Thyroid gland (tissue), 4 donors: ENCODE results near the gene ENPP3. TPM values are rescaled to one million over a fixed set of nuclear protein-coding genes. Genes with fewer than 3 reads are reported as not detected.

ENCODE experiments used
- DNase-seq, 2 donors: peaks; one replicate each; pipeline ENCODE4 v3.0.0-alpha.2; 2019
- H3K27ac ChIP-seq, 3 donors: fragments of 200-600 bp; sonication (generic); 1 replicate in 2 of 3; 2 replicates in 1 of 3; pipeline ENCODE4 v1.5.1; 2016 to 2019; ENCODE audit warnings: mild to moderate bottlenecking in 1 of 3, moderate library complexity in 1 of 3
- H3K27me3 ChIP-seq: fragments of 200-600 bp; sonication (generic); one replicate; pipeline ENCODE4 v1.5.1; 2019
- H3K36me3 ChIP-seq, 2 donors: fragments of 200-600 bp; sonication (generic); one replicate each; pipeline ENCODE4 v1.5.1; 2016 to 2019
- H3K4me1 ChIP-seq, 2 donors: fragments of 200-600 bp; sonication (generic); one replicate each; pipeline ENCODE4 v1.5.1; 2017 to 2019
- H3K4me3 ChIP-seq, 3 donors: fragments of 200-600 bp; sonication (generic); replicated peaks in 1 of 3; 1 replicate in 2 of 3; 2 replicates in 1 of 3; pipeline ENCODE4 v1.5.1; 2016; ENCODE audit warnings: mild to moderate bottlenecking in 1 of 3
- H3K9me3 ChIP-seq: fragments of 200-600 bp; sonication (generic); one replicate; pipeline ENCODE4 v1.5.1; 2017
- POLR2A ChIP-seq, 2 donors: fragments of 450-650 bp; IDR thresholded peaks; one replicate each; pipeline ENCODE4 v1.6.1; 2017; ENCODE audit warnings: antibody characterized with exemption in 2 of 2, mild to moderate bottlenecking in 2 of 2, moderate library complexity in 1 of 2
- WGBS, 2 donors: methylation state at CpG; one replicate each; pipeline ENCODE4 v1.1.5; 2017; 5-methylcytosine and 5-hydroxymethylcytosine counted together
- intact Hi-C: fragments of 100-400 bp; cut with DNase I; formaldehyde crosslinking; loops from one replicate; pipeline ENCODE4 v1.15.1; 2023
- total RNA-seq, 4 donors: library from RNA; depleted of rRNA; stranded (reverse); fragments of >200 nt; gene quantifications; one replicate each; pipeline ENCODE4 v1.2.3, GENCODE V29; 2016
- TF ChIP-seq, protein P1 (sequence below), 6 experiments: fragments of 200-600 bp in 3 of 6; fragments of 450-650 bp in 3 of 6; sonication (generic) in 3 of 6; IDR thresholded peaks; one replicate each; pipeline ENCODE4 v1.5.1; 2016 to 2019; ENCODE audit warnings: antibody characterized with exemption in 6 of 6, mild to moderate bottlenecking in 2 of 6, inconsistent platforms in 1 of 6, moderate library complexity in 1 of 6

Gene ENPP3
- total RNA-seq, 4 donors from 2014 or later = 0.29 to 2.1 (median 0.85) TPM

- TF ChIP-seq, protein P1, sequence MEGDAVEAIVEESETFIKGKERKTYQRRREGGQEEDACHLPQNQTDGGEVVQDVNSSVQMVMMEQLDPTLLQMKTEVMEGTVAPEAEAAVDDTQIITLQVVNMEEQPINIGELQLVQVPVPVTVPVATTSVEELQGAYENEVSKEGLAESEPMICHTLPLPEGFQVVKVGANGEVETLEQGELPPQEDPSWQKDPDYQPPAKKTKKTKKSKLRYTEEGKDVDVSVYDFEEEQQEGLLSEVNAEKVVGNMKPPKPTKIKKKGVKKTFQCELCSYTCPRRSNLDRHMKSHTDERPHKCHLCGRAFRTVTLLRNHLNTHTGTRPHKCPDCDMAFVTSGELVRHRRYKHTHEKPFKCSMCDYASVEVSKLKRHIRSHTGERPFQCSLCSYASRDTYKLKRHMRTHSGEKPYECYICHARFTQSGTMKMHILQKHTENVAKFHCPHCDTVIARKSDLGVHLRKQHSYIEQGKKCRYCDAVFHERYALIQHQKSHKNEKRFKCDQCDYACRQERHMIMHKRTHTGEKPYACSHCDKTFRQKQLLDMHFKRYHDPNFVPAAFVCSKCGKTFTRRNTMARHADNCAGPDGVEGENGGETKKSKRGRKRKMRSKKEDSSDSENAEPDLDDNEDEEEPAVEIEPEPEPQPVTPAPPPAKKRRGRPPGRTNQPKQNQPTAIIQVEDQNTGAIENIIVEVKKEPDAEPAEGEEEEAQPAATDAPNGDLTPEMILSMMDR (IDR thresholded peaks at IDR 0.05) = no peak
- TF ChIP-seq POLR2A (IDR thresholded peaks at IDR 0.05) = no peak
- no peak for DNase-seq
- Histone ChIP-seq H3K4me1 (no peaks in the 10 kb centered on the region), H3K27ac (no peak overlapping the region), H3K4me3 (no peak overlapping the region), H3K36me3 (no peaks in the 10 kb centered on the region), H3K9me3 (no peaks in the 10 kb centered on the region), H3K27me3 (no peaks in the 10 kb centered on the region)
- intact Hi-C loops = no loop called here
- WGBS, 2 donors = 71 to 81% methylated on average over 2 of the region's 2 CpGs
These were observed 84.1 kb downstream of the ENPP3 start for GRCh38 chr6:131721161-131721560.

DNA sequence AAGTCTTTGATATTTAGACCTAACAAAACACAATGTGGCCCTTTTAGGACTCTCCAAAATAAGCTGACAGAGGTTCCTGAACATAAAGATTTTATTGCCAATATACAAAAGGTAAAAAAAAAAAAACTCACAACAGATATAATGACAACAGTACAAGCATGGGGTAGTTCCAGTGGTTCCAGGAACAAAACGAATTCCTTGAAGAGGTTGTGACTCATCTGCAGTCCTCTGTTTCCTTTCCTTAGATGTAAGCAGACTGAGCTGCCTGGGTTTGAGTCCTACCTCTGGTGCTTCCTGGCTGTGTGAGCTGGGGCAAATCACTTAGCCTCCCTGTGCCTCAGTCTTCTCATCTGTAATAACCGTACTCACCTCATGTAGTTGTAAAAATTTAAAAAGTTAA is 87.0 kb downstream of the ENPP3 start:
- DNase-seq = no peak
- no peaks in the 10 kb centered on the region for H3K9me3 ChIP-seq
- H3K27ac ChIP-seq = no peak overlapping the region
- H3K4me3 ChIP-seq = no peak overlapping the region
- no peaks in the 10 kb centered on the region for H3K36me3 ChIP-seq
- WGBS, 2 donors = 86 to 89% methylated on average over 2 of the region's 2 CpGs
- H3K27me3 ChIP-seq = no peaks in the 10 kb centered on the region
- TF ChIP-seq, protein P1 (IDR thresholded peaks at IDR 0.05) = no peak
- no peak for TF ChIP-seq POLR2A (IDR thresholded peaks at IDR 0.05)
- intact Hi-C loops = no loop called here
- no peaks in the 10 kb centered on the region for H3K4me1 ChIP-seq

GRCh38 chr6:131727467-131727866 is 90.4 kb downstream of the ENPP3 start:
- intact Hi-C loops = no loop called here

DNA sequence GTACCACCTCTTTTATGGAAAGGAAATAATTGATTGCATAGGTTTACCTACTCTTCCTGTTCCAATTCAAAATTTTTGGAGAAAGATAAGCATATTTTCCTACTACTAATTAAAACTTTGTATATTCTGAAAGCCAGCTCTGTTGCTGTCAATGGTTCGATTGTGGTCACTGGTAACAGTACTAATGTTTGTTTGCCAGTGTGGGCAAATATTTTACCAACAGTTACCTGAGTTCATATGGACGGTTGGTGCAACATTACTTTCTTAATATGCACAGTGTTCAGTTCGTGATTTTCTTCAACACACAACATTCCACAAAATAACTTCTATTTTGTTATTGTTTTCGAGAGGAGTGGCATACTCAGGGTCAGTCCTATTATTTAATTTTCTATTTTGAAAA is 90.8 kb downstream of the ENPP3 start:
- no peak overlapping the region for H3K4me3 ChIP-seq
- no peak overlapping the region for H3K27ac ChIP-seq
- intact Hi-C loops = no loop called here
- 89 to 92% methylated on average over 4 of the region's 4 CpGs for WGBS, 2 donors
- no peak for DNase-seq
- TF ChIP-seq, protein P1 (IDR thresholded peaks at IDR 0.05) = no peak
- TF ChIP-seq POLR2A (IDR thresholded peaks at IDR 0.05) = no peak
- no peaks in the 10 kb centered on the region for H3K9me3 ChIP-seq
- H3K4me1 ChIP-seq = no peaks in the 10 kb centered on the region
- H3K27me3 ChIP-seq = no peaks in the 10 kb centered on the region
- no peaks in the 10 kb centered on the region for H3K36me3 ChIP-seq

More at GRCh38 chr6:131727467-131727866, 90.4 kb downstream of the ENPP3 start:
- no peaks in the 10 kb centered on the region for H3K36me3 ChIP-seq
- no peaks in the 10 kb centered on the region for H3K4me1 ChIP-seq
- no peak overlapping the region for H3K4me3 ChIP-seq
- no peak for DNase-seq
- H3K27ac ChIP-seq = no peak overlapping the region
- no peak for TF ChIP-seq POLR2A (IDR thresholded peaks at IDR 0.05)
- TF ChIP-seq, protein P1 (IDR thresholded peaks at IDR 0.05) = no peak
- 96 to 97% methylated on average over 5 of the region's 5 CpGs for WGBS, 2 donors
- H3K27me3 ChIP-seq = no peaks in the 10 kb centered on the region
- no peaks in the 10 kb centered on the region for H3K9me3 ChIP-seq

DNA sequence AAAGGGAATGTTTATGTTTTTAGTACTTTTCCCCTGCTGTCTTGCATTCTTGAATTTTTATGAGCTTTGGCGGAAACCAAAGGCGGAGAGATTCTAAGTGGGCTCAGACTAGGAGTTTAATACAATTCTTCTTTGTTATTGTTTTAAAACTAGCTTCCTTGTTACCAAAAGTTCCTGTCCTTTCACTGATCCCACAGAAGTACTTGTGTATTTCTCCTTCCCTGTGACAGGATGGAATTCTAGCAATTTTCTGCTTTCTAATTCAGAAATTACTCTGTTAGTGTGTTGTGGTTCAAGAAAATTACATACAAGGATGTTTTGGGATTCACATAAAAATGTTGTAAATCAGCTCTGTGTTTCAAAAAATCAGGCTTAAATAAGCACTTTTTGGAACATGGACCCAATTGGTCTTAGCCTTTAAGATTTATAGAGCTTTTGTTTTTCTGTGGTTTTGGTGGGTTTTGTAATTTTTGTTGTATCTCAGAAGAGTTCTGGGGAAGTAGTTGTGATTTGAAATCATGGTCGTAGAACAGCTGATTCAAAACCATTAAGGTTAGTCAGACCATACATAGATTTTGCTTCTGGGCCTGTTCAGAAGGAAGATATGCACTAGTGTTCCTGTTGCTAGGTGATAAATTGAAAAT is 91.3 kb downstream of the ENPP3 start:
- H3K27ac ChIP-seq = no peak overlapping the region
- intact Hi-C loops = no loop called here

More for the DNA sequence above, 91.3 kb downstream of the ENPP3 start:
- no peak for DNase-seq
- Histone ChIP-seq H3K9me3 (no peaks in the 10 kb centered on the region), H3K4me3 (no peak overlapping the region), H3K27me3 (no peaks in the 10 kb centered on the region), H3K4me1 (no peaks in the 10 kb centered on the region), H3K36me3 (no peaks in the 10 kb centered on the region)
- TF ChIP-seq, protein P1 (IDR thresholded peaks at IDR 0.05) = no peak
- no peak for TF ChIP-seq POLR2A (IDR thresholded peaks at IDR 0.05)
- WGBS, 2 donors = 88 to 91% methylated on average over 3 of the region's 3 CpGs
